A673 (cell line): ENCODE results near the gene ZDHHC8. TPM values are rescaled to one million over a fixed set of nuclear protein-coding genes. Genes with fewer than 3 reads are reported as not detected.

Experiments
- BruUV-seq: library from RNA; stranded (reverse); fragments of 400-500 nt; replicated peaks from 2 replicates; lab custom pipeline; 2021; lab: Mats Ljungman, UMichigan
- CTCF ChIA-PET: fragments of 300-600 bp; sonication (Branson Sonifier 250); formaldehyde crosslinking; loops from one replicate; lab custom pipeline; 2022; ENCODE audit warnings: antibody characterized with exemption; lab: Charles Lee
- POLR2A ChIA-PET: fragments of 300-600 bp; sonication (Branson Sonifier 250); formaldehyde crosslinking; loops from one replicate; lab custom pipeline; 2022; ENCODE audit warnings: antibody characterized with exemption; ENCODE audit not compliant: low non-redundant PET; lab: Charles Lee
- DNase-seq: peaks from one replicate; pipeline ENCODE4 v3.0.0-alpha.2; 2015; ENCODE audit warnings: low spot score
- H3K27ac ChIP-seq: fragments of 200-600 bp; sonication (generic); 2 replicates; pipeline ENCODE4 v1.5.1; 2016; ENCODE audit warnings: mixed run types, low read depth, mild to moderate bottlenecking, mixed read lengths, antibody characterized with exemption, low read length; ENCODE audit not compliant: poor library complexity, severe bottlenecking
- H3K27me3 ChIP-seq: fragments of 200-600 bp; sonication (generic); replicated peaks from 2 replicates; pipeline ENCODE4 v1.6.1; 2017; ENCODE audit warnings: mixed run types, low read depth, mild to moderate bottlenecking, mixed read lengths, antibody characterized with exemption, low read length; ENCODE audit not compliant: insufficient read depth, poor library complexity
- H3K36me3 ChIP-seq: fragments of 200-600 bp; sonication (generic); 2 replicates; pipeline ENCODE4 v1.6.1; 2016; ENCODE audit warnings: mixed run types, mild to moderate bottlenecking, mixed read lengths, antibody characterized with exemption, low read length; ENCODE audit not compliant: insufficient read depth, poor library complexity, severe bottlenecking
- H3K4me1 ChIP-seq: fragments of 200-600 bp; sonication (generic); 2 replicates; pipeline ENCODE4 v1.6.1; 2017; ENCODE audit warnings: mixed run types, mild to moderate bottlenecking, mixed read lengths, antibody characterized with exemption, low read length; ENCODE audit not compliant: insufficient read depth, poor library complexity, severe bottlenecking
- H3K4me3 ChIP-seq: fragments of 200-600 bp; sonication (generic); 2 replicates; pipeline ENCODE4 v1.5.1; 2016; ENCODE audit warnings: low read depth, mixed run types, mild to moderate bottlenecking, mixed read lengths, low read length; ENCODE audit not compliant: poor library complexity, severe bottlenecking
- H3K9me3 ChIP-seq: fragments of 200-600 bp; sonication (generic); 2 replicates; pipeline ENCODE4 v1.6.1; 2016; ENCODE audit warnings: mixed run types, low read depth, mild to moderate bottlenecking, mixed read lengths, antibody characterized with exemption, low read length; ENCODE audit not compliant: poor library complexity, severe bottlenecking
- EZH2 ChIP-seq: fragments of 200-600 bp; sonication (generic); IDR thresholded peaks from 2 replicates; pipeline ENCODE4 v1.6.1; 2017; ENCODE audit warnings: borderline replicate concordance, low read depth, mild to moderate bottlenecking, mixed read lengths, antibody characterized with exemption, low read length; ENCODE audit not compliant: poor library complexity, severe bottlenecking
- intact Hi-C: fragments of 100-400 bp; cut with micrococcal nuclease; formaldehyde crosslinking; loops from one replicate; pipeline ENCODE4 v1.10.0; 2022; ENCODE audit not compliant: unreplicated experiment
- total RNA-seq: library from RNA; stranded (reverse); gene quantifications from 2 replicates; pipeline ENCODE4 v1.2.3, GENCODE V29; 2021
- TF ChIP-seq, protein P1 (sequence below): fragments of 300-800, 200-600 bp; sonication (generic); conservative IDR thresholded peaks from 2 replicates; pipeline ENCODE4 v1.5.1; 2017; ENCODE audit warnings: low read depth, mild to moderate bottlenecking, antibody characterized with exemption, low read length, moderate library complexity, mixed read lengths

Gene ZDHHC8
- total RNA-seq, 1 experiment from 2014 or later = 58.8 TPM

DNA sequence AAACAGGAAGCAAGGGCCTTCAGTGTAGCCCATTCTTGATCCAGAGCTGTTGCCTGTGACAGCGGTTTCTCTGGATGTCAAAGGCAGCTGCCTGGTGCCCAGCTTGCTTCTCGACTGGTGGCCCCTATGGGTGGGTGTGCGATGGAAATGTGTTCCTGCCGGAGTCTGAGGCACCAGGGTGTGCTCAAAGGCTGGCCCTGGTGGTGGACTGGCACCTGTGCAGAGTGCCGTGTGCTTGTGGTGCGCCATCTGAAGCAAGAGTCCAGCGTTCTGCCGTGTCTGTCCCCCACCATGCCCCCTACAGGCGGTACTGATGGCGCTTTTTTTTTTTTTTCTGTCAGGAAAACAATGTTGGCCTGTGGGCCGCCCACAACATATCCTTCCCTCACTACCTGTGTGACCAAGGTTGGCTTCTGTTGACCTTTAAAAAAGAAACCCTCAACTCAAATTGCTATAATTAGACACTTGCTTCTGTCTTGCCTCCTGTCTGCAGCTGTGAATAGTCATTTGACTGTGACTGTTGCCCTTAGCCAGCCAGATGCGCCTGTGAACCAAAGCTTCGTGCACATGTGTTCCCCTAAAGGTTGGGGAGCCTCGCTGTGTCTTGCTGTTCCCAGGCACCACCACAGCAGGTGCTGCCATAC lies 20.4 kb upstream of the ZDHHC8 start:
- TF ChIP-seq, protein P1, sequence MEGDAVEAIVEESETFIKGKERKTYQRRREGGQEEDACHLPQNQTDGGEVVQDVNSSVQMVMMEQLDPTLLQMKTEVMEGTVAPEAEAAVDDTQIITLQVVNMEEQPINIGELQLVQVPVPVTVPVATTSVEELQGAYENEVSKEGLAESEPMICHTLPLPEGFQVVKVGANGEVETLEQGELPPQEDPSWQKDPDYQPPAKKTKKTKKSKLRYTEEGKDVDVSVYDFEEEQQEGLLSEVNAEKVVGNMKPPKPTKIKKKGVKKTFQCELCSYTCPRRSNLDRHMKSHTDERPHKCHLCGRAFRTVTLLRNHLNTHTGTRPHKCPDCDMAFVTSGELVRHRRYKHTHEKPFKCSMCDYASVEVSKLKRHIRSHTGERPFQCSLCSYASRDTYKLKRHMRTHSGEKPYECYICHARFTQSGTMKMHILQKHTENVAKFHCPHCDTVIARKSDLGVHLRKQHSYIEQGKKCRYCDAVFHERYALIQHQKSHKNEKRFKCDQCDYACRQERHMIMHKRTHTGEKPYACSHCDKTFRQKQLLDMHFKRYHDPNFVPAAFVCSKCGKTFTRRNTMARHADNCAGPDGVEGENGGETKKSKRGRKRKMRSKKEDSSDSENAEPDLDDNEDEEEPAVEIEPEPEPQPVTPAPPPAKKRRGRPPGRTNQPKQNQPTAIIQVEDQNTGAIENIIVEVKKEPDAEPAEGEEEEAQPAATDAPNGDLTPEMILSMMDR = peak; percentile 63
- TF ChIP-seq EZH2 = no peak
- intact Hi-C loops = no loop called here
- Histone ChIP-seq H3K4me3 (no peak overlapping the region), H3K27ac (no peak overlapping the region), H3K4me1 (peaks cover 8% of the 10 kb centered on the region), H3K27me3 (no peaks in the 10 kb centered on the region), H3K9me3 (no peaks in the 10 kb centered on the region), H3K36me3 (peaks cover 87% of the 10 kb centered on the region)
- peak; percentile 60 for DNase-seq
- ChIA-PET POLR2A (no interaction called here), CTCF (no interaction called here)
- BruUV-seq = no TSS peak

DNA sequence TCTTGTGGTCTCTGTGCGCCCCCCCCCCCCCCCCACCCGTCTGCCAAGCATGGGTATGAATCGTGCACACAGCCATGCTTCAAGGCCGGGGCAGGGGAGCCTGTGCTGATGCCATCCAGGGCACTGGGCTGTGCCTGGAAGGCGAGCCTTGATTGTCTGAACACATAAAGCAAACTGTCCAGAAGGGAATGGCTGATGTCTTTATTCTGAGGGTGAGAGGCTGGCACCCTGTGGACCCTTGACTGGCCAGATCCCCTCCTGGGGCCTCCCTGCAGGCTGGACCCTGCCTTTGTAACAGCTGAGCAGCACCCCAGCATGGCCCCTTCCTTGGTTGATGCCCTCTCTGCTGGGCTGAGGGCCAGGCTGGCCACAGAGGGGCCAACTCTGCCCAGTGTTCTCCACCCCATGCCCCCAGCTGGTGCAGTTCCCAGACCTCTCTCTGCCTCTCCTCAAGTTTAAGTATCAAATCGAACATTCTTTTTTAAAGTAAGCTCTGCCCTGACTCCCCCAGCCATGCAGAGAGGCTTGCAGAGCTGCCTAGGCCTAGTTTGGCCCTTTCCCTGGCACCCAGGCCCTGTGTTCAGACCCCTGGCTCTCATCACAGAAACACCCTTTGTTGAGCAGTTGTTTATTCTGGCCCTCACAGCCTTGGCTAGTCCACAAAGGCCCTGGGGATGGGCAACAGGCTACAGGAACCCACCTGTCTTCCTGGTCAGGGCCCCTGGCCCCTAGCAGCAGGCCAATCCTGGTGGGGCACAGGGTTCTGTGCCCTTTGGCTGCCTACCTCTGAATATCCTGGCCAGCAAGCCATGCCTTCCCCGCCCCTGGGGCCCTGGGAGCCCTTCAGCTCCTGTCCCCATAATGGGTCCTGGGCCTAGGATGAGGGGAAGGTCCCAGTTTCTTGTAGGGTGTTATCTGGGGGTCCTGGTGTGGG lies 19.6 kb upstream of the ZDHHC8 start:
- BruUV-seq = no TSS peak
- no peak for TF ChIP-seq EZH2
- TF ChIP-seq, protein P1 = no peak
- H3K27me3 ChIP-seq = no peaks in the 10 kb centered on the region
- no peak overlapping the region for H3K27ac ChIP-seq
- no peaks in the 10 kb centered on the region for H3K9me3 ChIP-seq
- DNase-seq = no peak
- intact Hi-C loops = no loop called here
- no peak overlapping the region for H3K4me3 ChIP-seq
- ChIA-PET CTCF (no interaction called here), POLR2A (no interaction called here)
- peaks cover 8% of the 10 kb centered on the region for H3K4me1 ChIP-seq
- H3K36me3 ChIP-seq = peaks cover 79% of the 10 kb centered on the region

DNA sequence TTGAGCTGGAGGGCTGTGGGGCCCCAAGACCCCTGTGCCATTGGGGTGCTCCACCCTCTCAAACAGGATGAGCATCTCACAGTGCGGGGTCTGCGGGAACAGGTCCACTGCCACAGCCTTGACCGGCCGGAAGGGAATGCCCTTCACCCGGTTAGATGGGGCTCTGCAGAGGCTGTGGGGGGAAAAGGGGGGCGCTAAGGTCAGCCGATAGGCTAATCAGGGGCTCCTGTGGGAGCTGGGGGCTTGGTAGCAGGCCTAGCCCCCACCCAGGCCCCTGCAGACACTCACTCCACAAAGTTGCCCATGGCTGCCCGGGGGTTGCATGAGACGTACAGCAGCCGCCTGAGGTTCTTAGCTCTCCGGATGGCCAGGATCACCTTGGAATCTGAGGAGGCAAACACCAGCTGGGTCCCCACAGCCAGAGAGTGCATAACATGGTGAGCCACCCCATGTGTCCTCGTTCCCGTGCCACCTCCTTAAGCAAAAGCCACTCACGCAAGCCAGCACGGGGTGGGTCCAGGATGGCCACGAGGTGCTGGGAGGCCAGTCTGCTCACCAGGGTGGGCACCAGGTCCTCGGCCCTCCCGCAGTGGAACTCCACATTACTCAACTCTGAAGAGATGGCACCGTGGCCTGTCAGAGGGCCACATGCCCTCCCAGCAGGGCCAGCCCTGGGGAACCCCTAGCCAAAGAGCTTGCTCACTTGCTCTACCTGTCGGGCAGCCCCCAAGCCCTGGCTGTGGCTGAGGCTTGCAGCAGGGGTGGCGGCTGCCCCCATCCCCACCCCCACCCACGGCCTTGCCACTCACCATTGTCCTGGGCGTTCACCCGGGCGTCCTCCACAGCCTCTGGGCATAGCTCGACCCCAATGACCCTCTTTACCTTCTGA lies 18.7 kb upstream of the ZDHHC8 start:
- ChIA-PET POLR2A (no interaction called here), CTCF (no interaction called here)
- Histone ChIP-seq H3K4me1 (peaks cover 8% of the 10 kb centered on the region), H3K36me3 (peaks cover 70% of the 10 kb centered on the region), H3K9me3 (no peaks in the 10 kb centered on the region), H3K4me3 (no peak overlapping the region), H3K27me3 (no peaks in the 10 kb centered on the region), H3K27ac (no peak overlapping the region)
- DNase-seq = no peak
- intact Hi-C loops = no loop called here
- TF ChIP-seq, protein P1 = no peak
- no peak for TF ChIP-seq EZH2
- BruUV-seq = no TSS peak
